ENCODE measurements around the gene PDIA5. TPM values are rescaled to one million over a fixed set of nuclear protein-coding genes. Genes with fewer than 3 reads are reported as not detected.
A peak's percentile ranks its signal among the peaks of the same experiment; 100 is the strongest.

The PDIA5 gene
- total and polyA plus RNA-seq, 8 donors: 19.8 to 29.3 (median 25.7) TPM

GRCh38 chr3:123021388-123021787 is 45.4 kb upstream of the PDIA5 start:
- peaks cover 0 to under 1% (median 0%) of the 10 kb centered on the region in 4 donors for H3K27me3 ChIP-seq
- FAIRE-seq (no peak), ATAC-seq (no peak), DNase-seq (no peak)
- H3K36me3 ChIP-seq: no peaks in the 10 kb centered on the region
- no peak overlapping the region for H3K4me3 ChIP-seq
- H3K27ac ChIP-seq: no peak overlapping the region
- 89 to 91% methylated on average over 7 of the region's 7 CpGs for WGBS, 2 donors
- intact Hi-C loops (cut with DNase I): loop anchor here in 1 of 3 donors (10.0 kb wide), 1 partner anchor 77 kb away; no protein-coding TSS in a partner anchor
- TF ChIP-seq, protein P1, sequence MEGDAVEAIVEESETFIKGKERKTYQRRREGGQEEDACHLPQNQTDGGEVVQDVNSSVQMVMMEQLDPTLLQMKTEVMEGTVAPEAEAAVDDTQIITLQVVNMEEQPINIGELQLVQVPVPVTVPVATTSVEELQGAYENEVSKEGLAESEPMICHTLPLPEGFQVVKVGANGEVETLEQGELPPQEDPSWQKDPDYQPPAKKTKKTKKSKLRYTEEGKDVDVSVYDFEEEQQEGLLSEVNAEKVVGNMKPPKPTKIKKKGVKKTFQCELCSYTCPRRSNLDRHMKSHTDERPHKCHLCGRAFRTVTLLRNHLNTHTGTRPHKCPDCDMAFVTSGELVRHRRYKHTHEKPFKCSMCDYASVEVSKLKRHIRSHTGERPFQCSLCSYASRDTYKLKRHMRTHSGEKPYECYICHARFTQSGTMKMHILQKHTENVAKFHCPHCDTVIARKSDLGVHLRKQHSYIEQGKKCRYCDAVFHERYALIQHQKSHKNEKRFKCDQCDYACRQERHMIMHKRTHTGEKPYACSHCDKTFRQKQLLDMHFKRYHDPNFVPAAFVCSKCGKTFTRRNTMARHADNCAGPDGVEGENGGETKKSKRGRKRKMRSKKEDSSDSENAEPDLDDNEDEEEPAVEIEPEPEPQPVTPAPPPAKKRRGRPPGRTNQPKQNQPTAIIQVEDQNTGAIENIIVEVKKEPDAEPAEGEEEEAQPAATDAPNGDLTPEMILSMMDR (IDR thresholded peaks at IDR 0.05): no peak
- no peaks in the 10 kb centered on the region for H3K9me3 ChIP-seq
- peaks cover 0 to under 1% (median 0%) of the 10 kb centered on the region in 3 donors for H3K4me1 ChIP-seq

DNA sequence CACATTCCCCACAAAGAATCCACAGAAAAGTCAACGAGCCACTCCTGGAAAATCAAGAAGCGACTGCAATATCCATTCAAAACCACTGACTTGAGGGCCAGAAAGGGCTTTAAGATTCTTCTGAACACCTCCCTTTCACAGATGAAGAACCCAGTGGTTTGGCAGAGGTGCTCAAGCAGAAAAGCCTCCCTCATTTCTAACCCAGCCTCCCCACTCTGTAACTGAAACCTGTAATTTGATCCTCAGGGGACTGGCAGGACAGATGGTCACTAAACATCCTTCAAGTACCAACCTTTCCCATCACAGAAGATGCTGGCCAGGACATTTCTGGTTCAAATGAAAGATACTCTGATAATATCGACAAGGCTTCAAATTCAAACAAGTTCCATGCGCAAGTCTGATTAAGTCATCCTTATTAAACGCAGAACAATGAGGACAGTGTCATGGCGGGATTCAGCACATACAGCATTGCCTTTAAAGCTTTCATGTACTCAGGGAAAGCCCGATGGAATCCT is 44.8 kb upstream of the PDIA5 start:
- Histone ChIP-seq H3K9me3 (no peaks in the 10 kb centered on the region), H3K4me3 (no peak overlapping the region), H3K4me1 (peaks cover 0 to 7% (median 4%) of the 10 kb centered on the region in 3 donors), H3K27ac (no peak overlapping the region), H3K27me3 (peaks cover 0 to 4% (median 0%) of the 10 kb centered on the region in 4 donors), H3K36me3 (no peaks in the 10 kb centered on the region)
- TF ChIP-seq, protein P1 (IDR thresholded peaks at IDR 0.05): no peak
- 75 to 85% methylated on average over 7 of the region's 7 CpGs for WGBS, 2 donors
- DNase-seq (no peak), FAIRE-seq (no peak), ATAC-seq (no peak)
- intact Hi-C loops (cut with DNase I): loop anchor here in 1 of 3 donors (10.0 kb wide), 1 partner anchor 77 kb away; no protein-coding TSS in a partner anchor

DNA sequence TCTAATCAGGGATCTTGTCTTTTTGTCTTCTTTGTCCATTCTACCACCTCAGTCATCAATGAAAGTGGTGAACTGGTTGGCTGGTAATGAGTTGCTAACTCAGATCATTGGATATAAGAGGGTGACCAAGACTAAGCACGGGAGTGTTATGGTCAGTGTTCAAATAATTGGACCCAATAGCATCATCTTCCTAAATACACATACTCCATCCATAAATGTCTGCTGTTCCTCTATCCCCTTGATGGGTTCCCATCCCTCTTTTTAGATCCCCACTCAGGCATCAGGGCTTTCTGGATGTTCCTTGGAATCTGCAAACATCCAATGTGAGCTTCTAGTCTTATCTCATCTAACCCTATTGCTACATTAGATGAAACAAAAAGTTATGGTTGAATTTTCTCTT is 42.8 kb upstream of the PDIA5 start:
- H3K4me1 ChIP-seq: peaks cover 6 to 14% (median 10%) of the 10 kb centered on the region in 3 donors
- no peaks in the 10 kb centered on the region for H3K36me3 ChIP-seq
- 84 to 90% methylated on average over 1 of the region's 1 CpG for WGBS, 2 donors
- no peak for DNase-seq
- intact Hi-C loops (cut with DNase I): loop anchor here in 1 of 3 donors (10.0 kb wide), 1 partner anchor 79 kb away; no protein-coding TSS in a partner anchor
- no peak for FAIRE-seq
- H3K9me3 ChIP-seq: no peaks in the 10 kb centered on the region
- H3K4me3 ChIP-seq: no peak overlapping the region
- peaks cover 0 to 4% (median 0%) of the 10 kb centered on the region in 4 donors for H3K27me3 ChIP-seq
- H3K27ac ChIP-seq: no peak overlapping the region
- no peak for ATAC-seq
- TF ChIP-seq, protein P1 (IDR thresholded peaks at IDR 0.05): no peak

DNA sequence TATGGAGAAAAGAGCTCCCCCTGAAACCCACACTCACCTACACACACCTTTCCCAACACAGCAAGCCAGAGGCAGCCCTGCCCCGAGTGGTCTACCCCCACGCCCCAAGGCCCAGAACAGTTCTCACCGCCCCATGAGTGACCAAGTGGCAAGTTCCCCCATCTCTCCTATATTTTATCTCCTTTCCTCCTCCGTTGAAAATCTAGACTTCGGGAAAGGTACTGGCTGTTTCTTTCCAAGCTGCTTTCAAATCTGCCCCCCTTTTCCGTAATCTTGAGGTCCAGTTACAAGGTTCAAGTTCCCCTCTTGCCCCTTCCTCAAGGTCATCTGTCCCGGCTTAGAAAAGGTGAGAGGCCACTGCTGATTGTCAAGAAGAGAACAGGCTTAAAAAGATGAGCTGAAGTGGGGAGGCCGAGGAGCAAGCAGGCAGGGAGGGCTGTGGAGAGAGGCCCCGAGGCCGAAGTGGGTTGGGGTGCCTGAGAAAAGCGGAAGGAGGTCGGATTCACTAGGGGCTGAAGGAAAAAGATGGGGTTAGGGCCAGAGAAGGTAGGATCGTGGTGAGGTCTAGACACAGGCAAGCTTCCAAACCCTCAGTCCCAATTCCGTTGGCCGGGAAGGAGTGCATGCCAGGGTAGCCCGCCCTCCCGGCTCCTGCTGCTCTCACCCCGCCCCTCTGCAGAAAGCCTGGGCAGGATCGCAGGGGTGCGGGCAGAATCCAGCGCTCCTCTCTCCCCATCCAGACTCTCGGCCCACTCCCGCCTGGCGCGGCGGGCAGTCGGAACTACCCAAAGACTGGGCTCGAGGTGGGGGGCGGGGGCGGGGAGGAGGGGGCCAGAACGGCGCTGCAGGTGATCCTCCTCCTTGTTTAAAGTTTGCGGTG is 40.9 kb upstream of the PDIA5 start:
- intact Hi-C loops (cut with DNase I): loop anchor here in 1 of 3 donors (10.0 kb wide), 1 partner anchor 81 kb away; no protein-coding TSS in a partner anchor
- Histone ChIP-seq H3K4me1 (peaks cover 6 to 14% (median 10%) of the 10 kb centered on the region in 3 donors), H3K36me3 (no peaks in the 10 kb centered on the region), H3K4me3 (peak overlapping the region; percentile 38 to 68 (median 45)), H3K27ac (no peak overlapping the region), H3K27me3 (peaks cover 0 to 4% (median 0%) of the 10 kb centered on the region in 4 donors), H3K9me3 (no peaks in the 10 kb centered on the region)
- 31 to 40% methylated on average over 20 to 32 of the region's 33 CpGs for WGBS, 2 donors
- DNase-seq (peak; percentile 8 to 63 (median 28)), FAIRE-seq (no peak), ATAC-seq (peak; percentile 29 to 42 (median 33))
- TF ChIP-seq, protein P1 (IDR thresholded peaks at IDR 0.05): no peak
